ENCODE measurements around the gene IGFBPL1.
"Not testable (repeated sequence)": the region's sequence is repeated elsewhere in the genome, so short reads cannot be mapped to it uniquely, and the experiment has no call there.

IGFBPL1 gene

GRCh38 chr9:38431116-38431515 lies 6.9 kb upstream of the IGFBPL1 start:
- no peak for DNase-seq (ENCODE audit: low read depth in 2 of 2)

GRCh38 chr9:38428062-38428461 lies 3.8 kb upstream of the IGFBPL1 start:
- DNase-seq (ENCODE audit: low read depth in 2 of 2) = no peak

- DNase-seq (ENCODE audit: low read depth in 2 of 2) = no peak
Observed at GRCh38 chr9:38424918-38425317, 664 bp upstream of the IGFBPL1 start.

- DNase-seq (ENCODE audit: low read depth in 2 of 2) = no peak
Observed at GRCh38 chr9:38423273-38423972, 831 bp downstream of the IGFBPL1 start.

- no peak for DNase-seq (ENCODE audit: low read depth in 2 of 2)
Observed at GRCh38 chr9:38422555-38423260, 1.5 kb downstream of the IGFBPL1 start.

- DNase-seq (ENCODE audit: low read depth in 2 of 2) = no peak
Observed at GRCh38 chr9:38421498-38422211, 2.6 kb downstream of the IGFBPL1 start.

GRCh38 chr9:38419181-38419580 lies 5.1 kb downstream of the IGFBPL1 start:
- DNase-seq (ENCODE audit: low read depth in 2 of 2) = no peak

- DNase-seq (ENCODE audit: low read depth in 2 of 2) = no peak
Observed at GRCh38 chr9:38418366-38418765, 5.9 kb downstream of the IGFBPL1 start.

- peak; percentile 40 to 51 for DNase-seq (ENCODE audit: low read depth in 2 of 2)
Observed at GRCh38 chr9:38417003-38417945, 7.0 kb downstream of the IGFBPL1 start.

- no peak for DNase-seq (ENCODE audit: low read depth in 2 of 2)
Observed at GRCh38 chr9:38416461-38416860, 7.8 kb downstream of the IGFBPL1 start.

GRCh38 chr9:38415856-38416255 lies 8.4 kb downstream of the IGFBPL1 start:
- no peak for DNase-seq (ENCODE audit: low read depth in 2 of 2)

- no peak for DNase-seq (ENCODE audit: low read depth in 2 of 2)
Observed at GRCh38 chr9:38414040-38414723, 10.1 kb downstream of the IGFBPL1 start.

GRCh38 chr9:38413283-38413682 lies 11.0 kb downstream of the IGFBPL1 start:
- no peak for DNase-seq (ENCODE audit: low read depth in 2 of 2)

- no peak for DNase-seq (ENCODE audit: low read depth in 2 of 2)
Observed at GRCh38 chr9:38412751-38413150, 11.5 kb downstream of the IGFBPL1 start.

- DNase-seq (ENCODE audit: low read depth in 2 of 2) = no peak
Observed at GRCh38 chr9:38408719-38409118, 15.5 kb downstream of the IGFBPL1 start.

- no peak for DNase-seq (ENCODE audit: low read depth in 2 of 2)
Observed at GRCh38 chr9:38406476-38407186, 17.6 kb downstream of the IGFBPL1 start.

GRCh38 chr9:38405785-38406184 lies 18.5 kb downstream of the IGFBPL1 start:
- no peak for DNase-seq (ENCODE audit: low read depth in 2 of 2)

GRCh38 chr9:38404314-38404713 lies 19.9 kb downstream of the IGFBPL1 start:
- DNase-seq (ENCODE audit: low read depth in 2 of 2) = no peak

GRCh38 chr9:38401994-38402393 lies 22.3 kb downstream of the IGFBPL1 start:
- DNase-seq (ENCODE audit: low read depth in 2 of 2) = no peak

- not testable (repeated sequence) for DNase-seq (ENCODE audit: low read depth in 2 of 2)
Observed at GRCh38 chr9:38399191-38399590, 25.1 kb downstream of the IGFBPL1 start.

- DNase-seq (ENCODE audit: low read depth in 2 of 2) = no peak
Observed at GRCh38 chr9:38396371-38396671, 27.9 kb downstream of the IGFBPL1 start.

Data from stimulated activated CD4-positive, alpha-beta T cell treated with anti-CD3 and anti-CD28 coated beads, Interleukin-4, amount 100 ng/mL, for 48 hours (primary cell).